HepG2 (cell line): ENCODE data around the gene TMEM79. TPM values are rescaled to one million over a fixed set of nuclear protein-coding genes. Genes with fewer than 3 reads are reported as not detected.

Experiments used
- AHR ChIP-seq: IDR thresholded peaks from 2 replicates; pipeline ENCODE4 v1.6.1; 2018; ENCODE audit warnings: missing genetic modification reagents, missing compliant biosample characterization
- ATF1 ChIP-seq: IDR thresholded peaks from 2 replicates; pipeline ENCODE4 v1.6.1; 2016; ENCODE audit warnings: mild to moderate bottlenecking, control low read depth
- ATRX ChIP-seq: sonication (generic); formaldehyde crosslinking; IDR thresholded peaks from 2 replicates; pipeline ENCODE4 v1.4.0; 2020; ENCODE audit warnings: missing genetic modification reagents, borderline replicate concordance
- BCL6 ChIP-seq: IDR thresholded peaks from 2 replicates; pipeline ENCODE4 v1.6.1; 2016; ENCODE audit warnings: missing genetic modification reagents, missing compliant biosample characterization
- CC2D1A ChIP-seq: sonication (generic); formaldehyde crosslinking; IDR thresholded peaks from 2 replicates; pipeline ENCODE4 v1.8.1; 2023; ENCODE audit warnings: mild to moderate bottlenecking, missing genetic modification reagents
- DMTF1 ChIP-seq: sonication (generic); formaldehyde crosslinking; IDR thresholded peaks from 2 replicates; pipeline ENCODE4 v1.4.0; 2020; ENCODE audit warnings: mild to moderate bottlenecking, missing genetic modification reagents
- FOXJ3 ChIP-seq: sonication (generic); formaldehyde crosslinking; IDR thresholded peaks from 2 replicates; pipeline ENCODE4 v1.4.0; 2020; ENCODE audit warnings: missing genetic modification reagents, mild to moderate bottlenecking, borderline replicate concordance
- GTF3A ChIP-seq: sonication (generic); formaldehyde crosslinking; conservative IDR thresholded peaks from 2 replicates; pipeline ENCODE4 v1.4.0; 2020; ENCODE audit warnings: mild to moderate bottlenecking, missing genetic modification reagents
- HMGXB4 ChIP-seq, 2 experiments: sonication (generic) in 1 of 2; formaldehyde crosslinking in 1 of 2; IDR thresholded peaks; 2 replicates each; pipeline versions ENCODE4 v1.4.0 to v1.6.1; 2018 to 2020; ENCODE audit warnings: missing genetic modification reagents in 2 of 2, borderline replicate concordance in 1 of 2, low read depth in 1 of 2, mild to moderate bottlenecking in 1 of 2, missing biosample characterization in 1 of 2
- HNF4G ChIP-seq, 2 experiments: sonication (generic) in 1 of 2; formaldehyde crosslinking in 1 of 2; IDR thresholded peaks; 2 replicates each; pipeline versions ENCODE4 v1.4.0 to v1.6.1; 2011 to 2020; ENCODE audit warnings: borderline replicate concordance in 2 of 2, low read depth in 2 of 2, mild to moderate bottlenecking in 2 of 2, low read length in 1 of 2, missing genetic modification reagents in 1 of 2, moderate library complexity in 1 of 2
- MBNL3 ChIP-seq: fragments of 250-450 bp; sonication (Bioruptor Pico); conservative IDR thresholded peaks from 2 replicates; pipeline ENCODE4 v1.8.0; 2022; ENCODE audit warnings: mild to moderate bottlenecking, inconsistent platforms
- NCOA5 ChIP-seq: sonication (generic); formaldehyde crosslinking; IDR thresholded peaks from 2 replicates; pipeline ENCODE4 v1.4.0; 2020; ENCODE audit warnings: missing genetic modification reagents
- RXRB ChIP-seq: IDR thresholded peaks from 2 replicates; pipeline ENCODE4 v1.6.1; 2016; ENCODE audit warnings: borderline replicate concordance, missing genetic modification reagents, missing compliant biosample characterization
- SIX1 ChIP-seq: sonication (generic); formaldehyde crosslinking; IDR thresholded peaks from 2 replicates; pipeline ENCODE4 v1.4.0; 2020; ENCODE audit warnings: missing genetic modification reagents, borderline replicate concordance
- TOE1 ChIP-seq: sonication (generic); formaldehyde crosslinking; IDR thresholded peaks from 2 replicates; pipeline ENCODE4 v1.4.0; 2020; ENCODE audit warnings: mild to moderate bottlenecking, missing genetic modification reagents
- ZNF337 ChIP-seq: sonication (generic); formaldehyde crosslinking; IDR thresholded peaks from 2 replicates; pipeline ENCODE4 v1.5.1; 2020; ENCODE audit warnings: missing genetic modification reagents, low read depth, mild to moderate bottlenecking, borderline replicate concordance
- ZNF556 ChIP-seq: sonication (generic); formaldehyde crosslinking; IDR thresholded peaks from 2 replicates; pipeline ENCODE4 v1.4.0; 2020; ENCODE audit warnings: mild to moderate bottlenecking, missing genetic modification reagents, borderline replicate concordance
- polyA plus RNA-seq, 8 experiments: library from polyadenylated mRNA; depleted of rRNA in 3 of 8; stranded (reverse) in 7 of 8; unstranded in 1 of 8; fragments of >200 nt; fragmentation: Illumina TruSeq in 4 of 8; extraction: Trizol in 4 of 8; gene quantifications; 2 replicates each; pipeline versions ENCODE4 v1.2.1 to v1.2.3, GENCODE V29; 2011 to 2016; ENCODE audit warnings: low read depth in 4 of 8, missing spikeins in 1 of 8, mixed read lengths in 1 of 8; ENCODE audit not compliant: insufficient read depth in 1 of 8
- total RNA-seq, 5 experiments: library from RNA; depleted of rRNA; stranded (reverse); fragments of >200 nt; fragmentation: Illumina TruSeq; extraction: Trizol; gene quantifications; 2 replicates each; pipeline ENCODE4 v1.2.3, GENCODE V29; 2016; ENCODE audit warnings: low read depth in 1 of 5
- TF ChIP-seq, protein P1 (sequence below): sonication (generic); formaldehyde crosslinking; IDR thresholded peaks from 2 replicates; pipeline ENCODE4 v1.5.1; 2020; ENCODE audit warnings: mild to moderate bottlenecking, missing genetic modification reagents, moderate library complexity

The TMEM79 gene
- total and polyA plus RNA-seq, 2 of the 13 experiments (the other 11 are each of a cell fraction or from before 2014, with no cell fraction given) = 1.2 to 1.9 TPM

- TF ChIP-seq, protein P1, sequence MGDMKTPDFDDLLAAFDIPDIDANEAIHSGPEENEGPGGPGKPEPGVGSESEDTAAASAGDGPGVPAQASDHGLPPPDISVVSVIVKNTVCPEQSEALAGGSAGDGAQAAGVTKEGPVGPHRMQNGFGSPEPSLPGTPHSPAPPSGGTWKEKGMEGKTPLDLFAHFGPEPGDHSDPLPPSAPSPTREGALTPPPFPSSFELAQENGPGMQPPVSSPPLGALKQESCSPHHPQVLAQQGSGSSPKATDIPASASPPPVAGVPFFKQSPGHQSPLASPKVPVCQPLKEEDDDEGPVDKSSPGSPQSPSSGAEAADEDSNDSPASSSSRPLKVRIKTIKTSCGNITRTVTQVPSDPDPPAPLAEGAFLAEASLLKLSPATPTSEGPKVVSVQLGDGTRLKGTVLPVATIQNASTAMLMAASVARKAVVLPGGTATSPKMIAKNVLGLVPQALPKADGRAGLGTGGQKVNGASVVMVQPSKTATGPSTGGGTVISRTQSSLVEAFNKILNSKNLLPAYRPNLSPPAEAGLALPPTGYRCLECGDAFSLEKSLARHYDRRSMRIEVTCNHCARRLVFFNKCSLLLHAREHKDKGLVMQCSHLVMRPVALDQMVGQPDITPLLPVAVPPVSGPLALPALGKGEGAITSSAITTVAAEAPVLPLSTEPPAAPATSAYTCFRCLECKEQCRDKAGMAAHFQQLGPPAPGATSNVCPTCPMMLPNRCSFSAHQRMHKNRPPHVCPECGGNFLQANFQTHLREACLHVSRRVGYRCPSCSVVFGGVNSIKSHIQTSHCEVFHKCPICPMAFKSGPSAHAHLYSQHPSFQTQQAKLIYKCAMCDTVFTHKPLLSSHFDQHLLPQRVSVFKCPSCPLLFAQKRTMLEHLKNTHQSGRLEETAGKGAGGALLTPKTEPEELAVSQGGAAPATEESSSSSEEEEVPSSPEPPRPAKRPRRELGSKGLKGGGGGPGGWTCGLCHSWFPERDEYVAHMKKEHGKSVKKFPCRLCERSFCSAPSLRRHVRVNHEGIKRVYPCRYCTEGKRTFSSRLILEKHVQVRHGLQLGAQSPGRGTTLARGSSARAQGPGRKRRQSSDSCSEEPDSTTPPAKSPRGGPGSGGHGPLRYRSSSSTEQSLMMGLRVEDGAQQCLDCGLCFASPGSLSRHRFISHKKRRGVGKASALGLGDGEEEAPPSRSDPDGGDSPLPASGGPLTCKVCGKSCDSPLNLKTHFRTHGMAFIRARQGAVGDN (CRISPR knock-in tag) = peak; percentile 98
- no peak for TF ChIP-seq GTF3A (CRISPR knock-in tag)
- 0 out of 2 replicates have a peak, but pooled peaks have one; percentile 43 for TF ChIP-seq SIX1
- peak; percentile 74; the same call in 1 of the 2 replicates for TF ChIP-seq ZNF556
- peak; percentile 75; the same call in 1 of the 2 replicates for TF ChIP-seq RXRB (CRISPR knock-in tag)
- 0 out of 2 replicates have a peak, but pooled peaks have one; percentile 63 for TF ChIP-seq ZNF337
- TF ChIP-seq MBNL3 = no peak
- peak; percentile 95 for TF ChIP-seq HNF4G (IDR thresholded peaks at IDR 0.05; ENCODE audit: borderline replicate concordance, low read depth, low read length)
- peak; percentile 95 for TF ChIP-seq HNF4G (CRISPR knock-in tag; IDR thresholded peaks at IDR 0.05; ENCODE audit: borderline replicate concordance, low read depth)
- no peak for TF ChIP-seq ATRX (CRISPR knock-in tag)
- no peak for TF ChIP-seq DMTF1 (CRISPR knock-in tag)
- 0 out of 2 replicates have a peak, but pooled peaks have one; percentile 38 for TF ChIP-seq TOE1
- TF ChIP-seq BCL6 (CRISPR knock-in tag) = peak; percentile 68; the same call in 1 of the 2 replicates
- TF ChIP-seq AHR (CRISPR knock-in tag) = no peak
- peak; percentile 53; the same call in 1 of the 2 replicates for TF ChIP-seq FOXJ3 (CRISPR knock-in tag)
- no peak for TF ChIP-seq NCOA5 (CRISPR knock-in tag)
- TF ChIP-seq ATF1 (CRISPR knock-in tag) = no peak
- no peak for TF ChIP-seq CC2D1A
- peak; percentile 3 to 73; a peak in 2 of 4 replicates for TF ChIP-seq HMGXB4 (CRISPR knock-in tag; IDR thresholded peaks at IDR 0.05; ENCODE audit: borderline replicate concordance in 1 of 2, low read depth in 1 of 2)
Measured at GRCh38 chr1:156291226-156292061, 7.3 kb downstream of the TMEM79 start (continued).
